Activated CD8-positive, alpha-beta memory T cell treated with anti-CD3 and anti-CD28 coated beads, Interleukin-2, amount 50 U/mL, for 4 hours (primary cell): ENCODE measurements around the gene ATP6V1F.

Source experiments
- DNase-seq: peaks from one replicate; pipeline ENCODE4 v3.0.0-alpha.2; 2020

Gene ATP6V1F

DNA sequence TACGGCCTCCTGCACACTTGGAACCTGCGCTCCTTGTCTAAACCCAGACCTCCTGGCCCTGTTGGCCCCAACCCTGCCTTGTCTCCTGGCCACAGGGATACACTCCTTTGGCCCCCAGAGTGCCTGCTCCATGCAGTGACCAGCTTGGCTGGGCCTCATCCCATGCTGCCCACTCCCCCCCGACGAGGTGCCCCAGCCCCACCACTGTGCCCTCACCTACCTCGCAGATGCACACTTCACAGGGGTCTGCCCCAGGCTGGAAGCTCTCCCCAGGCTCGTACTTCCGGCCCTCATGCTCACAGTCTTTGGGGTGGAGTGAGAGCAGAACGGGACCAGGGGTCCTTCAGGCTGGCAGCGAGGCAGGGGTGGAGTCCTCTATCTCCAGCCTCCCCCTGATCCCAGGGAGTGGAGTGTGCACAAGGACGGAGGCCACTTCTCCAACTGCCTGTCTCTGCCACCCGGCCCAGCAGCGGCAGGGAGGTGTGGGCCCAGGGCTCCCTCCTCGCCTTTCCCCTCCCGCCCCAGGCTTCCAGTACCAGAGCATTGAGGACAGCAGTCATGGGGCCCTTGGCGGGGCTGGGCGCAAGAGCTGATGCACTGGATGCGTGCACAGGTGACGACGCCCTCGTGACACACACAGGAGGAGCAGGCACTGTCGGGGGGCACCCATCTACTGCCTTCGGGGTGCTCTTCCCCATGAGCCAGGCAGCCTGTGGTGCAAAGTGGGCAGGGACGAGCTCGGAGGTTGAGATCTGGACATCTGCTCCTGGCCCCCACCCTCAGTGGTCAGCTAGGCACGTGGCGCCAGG lies 22.1 kb downstream of the ATP6V1F start:
- DNase-seq = no peak

DNA sequence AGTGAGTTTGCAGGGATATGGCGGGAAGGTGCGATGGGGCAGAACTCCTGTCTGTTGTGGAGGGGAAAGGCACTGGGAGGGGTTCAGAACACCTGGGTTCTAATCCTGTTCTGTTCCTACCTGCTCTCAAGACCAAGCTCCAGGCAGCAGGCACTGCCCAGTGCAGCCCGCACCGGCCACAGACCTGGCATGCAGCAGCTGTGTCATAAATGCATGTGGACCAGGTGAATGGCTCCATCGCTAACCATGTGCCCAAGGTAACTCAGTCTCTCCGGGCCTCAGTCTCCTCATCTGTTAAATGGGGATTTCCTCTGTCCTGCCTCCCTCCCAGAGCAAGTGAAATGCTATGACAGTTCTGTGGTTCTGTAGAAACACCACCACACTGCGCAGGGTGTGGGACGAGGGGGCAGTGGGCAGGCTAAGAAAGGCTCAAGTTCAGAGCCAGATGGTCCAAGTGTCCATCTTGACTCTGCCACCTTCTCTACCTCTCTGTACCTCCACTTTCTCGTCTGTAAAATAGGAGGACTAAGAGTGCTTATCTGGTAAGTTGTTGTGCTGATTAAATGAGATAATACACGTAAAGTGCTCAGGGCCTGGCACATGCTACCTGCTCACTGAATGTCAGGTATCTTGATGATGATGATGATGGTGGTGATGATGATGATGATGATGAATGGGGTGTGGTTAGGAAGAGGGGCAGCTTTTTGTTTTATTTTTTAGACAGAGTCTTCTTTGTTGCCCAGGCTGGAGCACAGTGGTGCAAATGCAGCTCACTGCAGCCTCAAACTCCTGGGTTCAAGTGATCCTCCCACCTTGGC lies 22.9 kb downstream of the ATP6V1F start:
- DNase-seq = no peak

DNA sequence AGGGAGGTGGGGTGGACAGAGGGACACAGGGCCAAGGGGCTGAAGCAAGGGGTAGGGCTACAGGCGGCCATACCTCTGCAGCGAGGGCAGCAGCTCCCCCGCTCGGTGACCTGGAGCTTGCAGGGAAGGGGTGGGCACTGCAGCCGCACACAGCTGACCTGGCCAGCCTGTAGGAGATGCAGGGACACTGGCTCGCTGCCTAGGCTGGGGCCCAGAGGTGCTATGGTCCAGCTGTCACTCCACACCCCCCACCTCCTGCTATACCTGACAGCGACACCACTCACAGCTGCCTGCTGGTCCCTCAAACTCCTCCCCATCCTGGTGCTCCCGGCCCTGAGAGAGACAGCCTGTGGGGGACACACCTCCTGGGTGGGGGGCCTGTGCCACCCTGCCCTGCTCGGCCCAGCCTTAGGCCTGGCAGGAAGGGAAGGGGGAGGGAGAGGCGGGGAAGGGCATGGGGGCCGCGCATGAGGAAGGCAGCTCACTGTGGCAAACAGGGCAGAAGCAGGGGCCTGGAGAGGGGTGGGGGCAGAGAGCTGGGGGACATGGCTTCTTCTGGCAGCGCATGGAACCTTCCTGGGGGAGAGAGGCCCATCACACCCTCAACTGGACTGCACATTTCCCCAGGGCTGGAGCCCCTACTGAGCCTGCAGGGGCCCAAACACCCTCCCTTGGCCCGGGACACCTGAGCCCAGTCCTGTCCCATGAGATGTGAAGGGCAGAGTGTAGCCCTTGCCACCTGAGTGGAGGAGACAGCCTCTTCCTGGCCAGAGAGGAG lies 23.9 kb downstream of the ATP6V1F start:
- DNase-seq = no peak

DNA sequence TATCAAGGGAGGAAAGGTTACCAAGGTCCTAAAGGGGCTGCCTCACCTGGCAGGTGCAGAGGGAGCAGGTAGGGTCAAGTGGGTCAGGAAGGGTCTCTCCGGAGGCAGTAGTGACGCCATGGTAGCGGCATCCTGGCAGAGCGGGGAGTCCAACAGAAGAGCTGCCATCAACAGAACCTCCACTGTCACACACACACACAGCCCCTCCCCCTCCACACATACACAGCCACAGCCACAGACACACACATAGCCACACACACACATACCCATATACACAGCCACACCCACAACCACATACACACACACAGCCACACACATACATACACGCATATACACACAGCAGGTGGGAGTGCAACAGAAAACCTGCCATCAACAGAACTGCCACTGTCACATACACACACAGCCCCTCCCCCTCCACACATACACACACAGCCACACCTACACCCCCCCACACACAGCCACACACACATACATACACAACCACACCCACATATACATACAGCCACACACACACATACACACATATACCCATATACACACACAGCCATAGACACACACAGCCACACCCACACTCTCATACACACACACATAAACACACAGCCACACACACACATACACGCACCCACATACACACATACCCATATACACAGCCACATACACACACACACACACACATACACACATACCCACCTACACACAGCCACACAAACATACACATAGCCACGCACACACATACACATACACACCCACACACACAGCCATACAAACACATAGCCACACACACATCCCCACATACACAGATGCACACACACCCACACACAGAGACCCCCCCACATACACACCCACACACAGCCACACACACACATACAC lies 24.7 kb downstream of the ATP6V1F start:
- DNase-seq = no peak

DNA sequence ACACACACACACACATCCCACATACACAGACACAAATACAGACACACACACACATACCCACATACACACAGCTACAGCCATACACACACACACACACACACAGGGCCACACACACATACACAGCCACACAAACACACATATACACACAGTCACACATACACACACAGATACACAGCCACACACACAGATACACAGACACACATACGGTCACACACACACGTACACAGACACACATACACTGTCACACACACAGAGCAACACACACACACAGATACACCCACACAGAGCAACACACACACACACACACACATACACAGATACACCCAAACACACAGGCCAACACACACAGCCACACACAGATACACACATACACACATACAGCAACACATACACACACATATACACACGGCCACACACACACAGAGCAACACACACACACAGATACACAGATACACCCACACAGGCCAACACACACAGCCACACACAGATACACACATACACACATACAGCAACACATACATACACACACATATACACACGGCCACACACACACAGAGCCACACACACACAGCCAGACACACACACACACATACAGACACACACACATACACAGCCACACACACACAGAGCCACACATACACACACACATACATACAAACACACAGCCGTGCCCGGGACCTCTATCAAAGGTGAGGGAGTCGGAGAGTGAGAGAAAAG lies 25.5 kb downstream of the ATP6V1F start:
- no peak for DNase-seq

DNA sequence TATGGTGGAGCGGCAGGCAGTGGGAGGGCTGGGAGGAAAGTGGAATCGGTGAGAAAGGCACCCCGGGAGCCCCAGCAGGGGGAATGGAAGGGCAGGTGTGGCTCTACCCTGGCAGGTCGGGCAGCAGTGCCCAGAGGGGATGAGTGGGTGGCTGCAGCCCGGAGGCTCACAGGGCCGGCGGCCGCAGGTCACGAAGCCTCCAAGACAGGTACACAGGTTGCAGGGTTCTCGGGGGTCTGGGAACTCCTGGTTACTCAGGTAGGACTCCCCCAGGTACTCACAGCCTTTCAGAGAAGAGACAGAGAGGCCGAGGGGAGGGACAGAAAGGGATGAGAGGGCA lies 26.1 kb downstream of the ATP6V1F start:
- DNase-seq = no peak

DNA sequence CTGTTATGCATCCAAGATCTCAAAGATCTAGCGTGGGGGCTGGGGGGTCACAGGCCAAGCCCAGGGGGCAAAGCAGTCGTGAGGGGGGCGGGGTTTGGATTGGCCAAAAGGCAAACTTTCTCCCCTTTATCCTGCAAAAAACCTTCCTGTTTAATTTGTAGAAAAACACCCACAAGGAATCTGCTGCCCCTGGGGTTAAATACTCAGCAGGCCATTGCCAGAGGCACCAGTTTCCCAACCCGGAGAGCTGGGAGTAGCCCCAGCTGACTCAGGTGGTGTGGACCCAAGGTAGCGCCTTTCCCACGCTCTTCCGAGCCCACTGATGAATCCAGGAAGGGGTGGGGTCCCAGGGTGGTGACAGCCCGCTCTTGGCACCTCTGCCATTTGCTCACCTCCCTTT lies 26.5 kb downstream of the ATP6V1F start:
- no peak for DNase-seq

DNA sequence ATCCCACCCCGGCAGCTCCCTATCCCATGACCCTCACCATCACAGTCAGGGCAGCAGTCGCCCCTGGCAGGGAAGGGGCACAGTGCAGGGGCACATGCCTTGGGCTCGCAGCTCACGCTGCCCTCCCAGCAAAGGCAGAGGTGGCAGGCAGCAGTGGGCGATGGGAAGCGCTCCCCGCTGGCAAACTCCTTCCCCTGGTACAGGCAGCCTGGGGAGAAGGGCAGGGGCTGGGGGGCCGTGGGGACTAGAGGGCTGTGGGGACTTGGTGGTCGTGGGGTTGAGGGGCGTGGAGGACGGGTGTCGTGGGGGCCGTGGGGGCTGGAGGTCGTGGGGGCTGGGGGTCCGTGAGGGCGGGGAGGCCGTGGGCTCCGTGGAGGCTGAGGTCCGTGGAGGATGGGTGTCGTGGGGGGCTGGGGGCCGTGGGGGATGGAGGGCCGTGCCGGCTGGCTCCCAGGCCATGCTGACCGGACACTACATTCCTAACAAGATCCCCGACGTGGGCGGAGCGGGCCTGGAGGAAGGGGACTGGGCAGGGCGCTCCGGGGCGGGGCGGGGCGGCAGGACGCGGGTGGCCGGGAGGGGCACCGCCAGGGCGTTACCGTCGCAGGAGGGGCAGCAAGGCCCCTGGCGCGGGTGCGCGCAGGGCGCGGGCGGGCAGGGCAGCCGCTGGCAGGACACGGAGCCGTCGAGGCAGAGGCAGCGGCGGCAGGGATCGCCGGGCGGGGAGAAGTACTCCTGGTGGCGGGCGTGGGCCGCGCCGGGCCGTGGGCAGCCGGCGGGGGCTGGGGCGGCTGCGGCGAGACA lies 27.9 kb downstream of the ATP6V1F start:
- no peak for DNase-seq

DNA sequence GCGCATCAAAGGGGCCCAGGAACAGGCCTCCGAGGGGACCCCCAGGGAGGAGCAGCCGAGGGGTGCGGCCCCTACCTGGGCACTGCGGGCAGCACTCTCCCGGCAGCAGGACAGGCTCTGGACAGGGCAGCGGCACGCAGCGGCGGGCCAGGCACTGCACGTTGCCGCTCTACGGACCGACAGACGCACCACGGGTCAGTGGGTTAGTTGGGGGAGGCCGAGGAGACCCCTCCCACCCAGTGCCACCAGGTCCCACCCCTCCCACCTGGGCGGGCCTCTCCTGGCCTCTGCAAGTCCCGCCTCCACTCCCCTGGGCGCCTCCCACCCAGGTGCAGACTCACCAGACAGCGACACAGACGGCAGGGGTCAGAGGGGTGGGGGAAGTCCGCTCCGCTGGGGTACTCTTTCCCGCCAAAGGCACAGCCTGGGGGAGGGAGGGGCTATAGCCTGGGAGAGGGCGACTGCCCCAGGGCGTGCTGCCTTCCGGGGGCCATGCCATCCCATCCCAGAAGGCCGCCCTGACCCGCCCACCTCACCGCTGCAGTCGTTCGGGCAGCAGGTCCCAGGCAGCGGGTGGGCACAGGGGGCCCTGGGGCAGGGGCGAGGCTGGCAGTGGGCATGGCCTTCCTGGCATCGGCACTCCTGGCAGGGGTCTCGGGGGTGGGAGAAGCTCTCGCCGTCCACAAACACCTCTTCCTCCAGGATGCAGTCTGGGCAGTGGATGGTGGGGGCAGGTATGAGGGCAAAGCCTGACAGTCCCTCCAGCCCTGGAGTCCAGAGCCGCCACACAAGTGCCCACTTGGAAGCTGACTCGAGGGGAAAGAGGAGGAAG lies 28.7 kb downstream of the ATP6V1F start:
- no peak for DNase-seq

DNA sequence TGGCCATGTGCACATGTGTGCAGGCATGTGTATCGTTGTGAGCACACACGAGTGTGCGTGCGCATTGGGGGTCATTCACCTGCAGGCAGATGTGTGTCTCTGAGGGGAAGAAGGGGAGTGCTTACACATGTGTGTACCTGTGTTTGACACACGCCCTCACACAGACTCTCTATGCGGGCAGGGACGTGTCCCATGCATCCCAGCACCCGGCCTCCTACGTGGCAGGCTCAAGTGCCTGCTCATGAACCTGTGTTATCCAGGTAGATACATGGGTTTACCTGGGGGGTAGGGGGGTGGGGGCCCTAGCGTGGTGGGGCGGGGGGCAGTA lies 29.2 kb downstream of the ATP6V1F start:
- DNase-seq = no peak

DNA sequence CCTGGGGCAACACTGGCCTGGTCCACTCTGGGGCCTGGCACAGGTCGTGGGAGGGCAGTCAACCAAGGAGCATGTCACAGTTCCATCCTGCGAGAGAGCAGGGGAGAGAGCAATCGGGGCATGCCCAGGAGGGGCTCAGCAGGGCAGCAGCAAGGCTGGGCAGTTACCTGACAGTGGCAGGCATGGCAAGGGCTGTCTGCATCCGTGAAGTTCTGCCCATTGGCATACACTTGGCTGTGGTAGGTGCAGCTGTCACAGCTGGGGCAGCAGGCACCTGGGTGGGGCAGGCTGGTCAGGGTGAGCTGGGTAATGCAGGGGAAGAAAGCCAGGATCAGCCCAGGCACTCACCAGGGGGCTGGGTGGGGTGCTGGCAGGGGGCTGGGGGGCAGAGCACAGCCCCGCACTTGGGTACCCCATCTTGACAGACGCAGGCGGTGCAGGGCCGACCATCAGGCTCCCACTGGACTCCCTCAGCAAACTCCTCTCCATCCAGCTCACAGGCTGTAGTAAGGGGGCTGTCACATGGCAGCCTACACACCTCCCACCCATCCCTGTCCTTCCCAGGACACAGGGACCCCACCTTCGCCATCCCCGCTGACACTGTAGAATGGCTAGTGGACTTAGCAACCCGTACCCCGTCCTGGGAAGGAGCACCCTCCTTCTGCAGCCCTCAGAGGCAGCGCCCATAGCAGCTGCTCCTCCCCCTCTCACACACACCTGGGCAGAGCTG lies 30.0 kb downstream of the ATP6V1F start:
- no peak for DNase-seq

DNA sequence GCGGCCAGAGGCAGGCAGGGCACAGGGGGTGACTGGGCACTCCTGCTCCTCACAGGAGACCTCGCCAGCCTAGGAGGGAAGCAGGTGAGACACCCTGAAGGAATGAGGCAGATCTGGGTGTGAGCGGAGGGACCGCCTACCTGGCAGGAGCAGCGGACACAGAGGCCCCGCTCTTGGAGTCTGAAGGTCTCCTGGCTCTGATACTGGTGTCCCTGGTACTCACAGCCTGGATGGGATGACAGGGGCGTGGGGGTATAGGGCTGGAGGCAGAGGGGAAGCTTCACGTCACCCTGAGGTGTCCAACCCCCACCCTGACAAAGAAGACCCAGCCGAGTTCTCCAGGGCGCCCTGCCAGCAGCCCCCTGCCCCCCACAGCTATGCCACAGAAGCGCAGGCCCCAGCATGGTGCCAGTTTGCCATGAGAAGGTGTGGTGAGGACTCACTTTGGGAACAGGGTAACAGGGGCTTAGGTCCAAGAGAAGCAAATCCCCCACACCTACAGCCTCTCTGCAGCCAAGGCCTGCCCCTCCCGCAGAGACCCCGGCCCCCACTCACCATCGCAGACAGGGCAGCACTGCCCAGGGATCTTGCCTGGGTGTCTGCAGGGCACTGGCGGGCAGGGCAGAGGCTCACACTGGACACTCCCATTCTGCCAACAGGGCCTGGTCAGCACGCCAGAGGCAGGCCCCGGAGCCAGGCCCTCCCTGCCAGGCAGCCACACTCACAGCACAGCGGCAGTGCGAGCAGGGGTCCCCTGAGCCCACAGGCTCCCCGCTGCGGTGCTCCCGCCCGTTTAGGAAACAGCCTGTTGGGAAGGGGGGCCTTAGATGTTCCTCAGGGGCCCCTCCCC lies 30.8 kb downstream of the ATP6V1F start:
- DNase-seq = no peak

DNA sequence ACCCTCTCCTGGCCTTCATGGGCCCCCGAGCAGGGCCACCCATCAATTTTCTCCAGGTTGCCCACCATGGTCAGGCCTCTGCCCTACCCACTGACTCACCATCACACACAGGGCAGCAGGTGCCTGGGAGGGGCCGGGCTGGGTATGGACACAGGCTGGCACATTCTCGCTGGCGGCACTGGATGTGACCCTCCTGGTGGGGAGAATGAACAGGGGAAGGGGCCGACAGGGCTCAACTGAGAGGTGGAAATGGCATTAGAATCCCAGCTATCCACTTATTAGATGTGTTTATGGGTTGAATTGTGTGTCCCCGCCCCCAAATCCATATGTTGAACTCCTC lies 31.4 kb downstream of the ATP6V1F start:
- no peak for DNase-seq

DNA sequence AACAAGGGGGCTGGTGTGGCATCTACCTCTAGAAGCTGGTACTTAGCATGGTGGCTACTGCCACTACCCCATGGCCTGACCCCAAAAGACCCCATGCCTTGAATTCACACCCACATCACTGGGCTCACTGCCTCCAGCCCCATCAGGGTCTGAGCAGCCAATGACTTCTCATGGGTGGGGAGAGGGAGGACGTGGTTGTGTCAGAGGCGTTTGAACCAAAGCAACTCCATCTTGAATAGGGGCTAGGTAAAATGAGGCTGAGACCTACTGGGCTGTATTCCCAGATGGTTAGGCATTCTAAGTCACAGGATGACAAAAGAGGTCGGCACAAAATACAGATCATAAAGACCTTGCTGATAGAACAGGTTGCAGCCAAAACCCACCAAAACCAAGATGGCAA lies 32.7 kb downstream of the ATP6V1F start:
- DNase-seq = no peak

DNA sequence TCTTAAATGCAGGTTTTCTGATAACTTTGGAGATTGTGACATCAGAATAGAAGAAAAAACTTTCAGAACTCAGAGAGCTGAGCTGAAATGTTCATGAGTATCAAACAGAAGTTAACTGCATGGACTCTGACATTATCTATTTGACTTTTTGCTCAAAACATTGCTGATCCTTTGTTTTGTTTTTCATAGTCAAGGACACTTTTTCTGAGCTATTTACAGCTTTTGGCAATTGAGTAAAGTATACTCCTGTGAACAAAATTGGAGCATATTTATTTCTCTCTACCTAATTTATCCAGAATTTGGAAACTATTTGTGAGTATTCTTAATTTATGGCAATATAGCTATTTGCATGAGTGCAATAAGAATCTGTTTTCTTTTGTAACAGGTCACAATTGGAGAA lies 36.7 kb downstream of the ATP6V1F start:
- no peak for DNase-seq

DNA sequence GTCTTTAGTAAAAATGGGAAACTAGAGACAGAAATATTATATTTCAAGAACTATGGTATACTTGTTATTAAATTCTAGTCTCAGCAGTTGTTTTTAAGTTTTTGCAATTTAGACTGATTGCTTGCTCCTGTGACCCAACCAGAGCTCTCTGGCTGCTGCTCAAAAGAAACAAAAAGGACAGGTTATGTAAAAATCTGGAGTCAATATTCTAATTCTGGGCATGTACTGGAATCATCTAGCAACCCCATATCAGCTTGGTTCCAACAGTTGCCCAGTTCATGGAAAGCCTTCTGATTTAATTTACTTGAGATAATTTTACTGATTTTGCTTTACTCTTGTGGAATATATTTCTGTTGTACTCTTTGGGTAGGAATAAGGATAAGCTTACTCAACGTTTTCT lies 37.6 kb downstream of the ATP6V1F start:
- DNase-seq = no peak

DNA sequence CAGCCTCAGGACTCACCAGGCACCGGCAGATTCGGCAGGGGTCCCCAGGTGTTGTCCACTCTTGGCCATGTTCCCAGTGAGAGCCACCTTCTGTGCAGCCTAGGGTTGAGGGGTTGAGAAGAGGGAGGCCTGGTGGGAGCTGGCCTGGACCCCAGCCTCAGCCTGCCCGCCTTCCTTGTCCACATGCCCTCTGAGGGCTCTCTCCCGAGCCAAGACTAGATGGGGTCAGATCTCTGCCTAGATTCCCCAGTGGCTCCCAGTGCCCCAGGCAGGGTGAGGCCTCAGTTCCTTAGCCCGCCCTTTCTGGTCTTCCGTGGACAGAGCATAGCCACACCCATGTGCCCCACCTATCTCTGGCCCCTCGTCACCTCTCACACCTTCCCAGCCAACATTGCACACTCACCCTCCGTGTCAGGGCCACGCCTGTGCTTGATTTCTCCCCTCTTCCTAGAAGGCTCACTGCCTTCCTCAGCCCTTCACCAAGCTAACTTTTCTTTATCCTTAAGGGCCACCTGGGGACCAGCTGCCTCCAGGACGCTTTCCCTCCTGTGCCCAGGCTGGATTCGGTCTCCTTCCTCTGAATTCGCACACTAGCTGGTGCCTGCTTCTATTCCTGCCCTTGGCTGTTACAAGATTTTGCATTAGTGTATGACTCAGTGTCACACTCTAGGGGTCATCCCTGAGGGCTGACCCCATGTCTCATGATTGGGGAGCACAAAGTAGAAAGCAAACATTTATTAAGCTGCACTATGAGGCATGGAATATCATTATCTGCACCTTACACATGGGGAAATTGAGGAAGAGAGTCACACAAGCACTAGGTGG lies 40.3 kb downstream of the ATP6V1F start:
- DNase-seq = no peak
